Ammon's horn (tissue), 1 donor: ENCODE measurements around the gene GRXCR2.
A peak's percentile ranks its signal among the peaks of the same experiment; 100 is the strongest.
"Not testable (repeated sequence)": the region's sequence is repeated elsewhere in the genome, so short reads cannot be mapped to it uniquely, and the experiment has no call there.

Experiments used
- DNase-seq: peaks from one replicate; pipeline ENCODE4 v3.0.0-alpha.2; 2016; ENCODE audit warnings: low spot score

Gene GRXCR2

GRCh38 chr5:145872914-145873313 is at the start of gene GRXCR2:
Gene GRXCR2, minus strand, starts transcription at chr5:145873014. Its CDS starts 46 bp downstream, at chr5:145872968.
- DNase-seq: no peak

GRCh38 chr5:145922059-145922458 is 49.2 kb upstream of the GRXCR2 start:
- no peak for DNase-seq

GRCh38 chr5:145921211-145921610 is 48.4 kb upstream of the GRXCR2 start:
- no peak for DNase-seq

- no peak for DNase-seq
These were observed 47.9 kb upstream of the GRXCR2 start for GRCh38 chr5:145920542-145921210.

- DNase-seq: no peak
These were observed 46.6 kb upstream of the GRXCR2 start for GRCh38 chr5:145919413-145919812.

- DNase-seq: no peak
These were observed 45.6 kb upstream of the GRXCR2 start for GRCh38 chr5:145918397-145918796.

GRCh38 chr5:145917288-145917687 is 44.5 kb upstream of the GRXCR2 start:
- no peak for DNase-seq

- DNase-seq: peak; percentile 28
These were observed 43.3 kb upstream of the GRXCR2 start for GRCh38 chr5:145915970-145916638.

- DNase-seq: no peak
These were observed 40.9 kb upstream of the GRXCR2 start for GRCh38 chr5:145913701-145914100.

- DNase-seq: no peak
These were observed 39.8 kb upstream of the GRXCR2 start for GRCh38 chr5:145912594-145912993.

GRCh38 chr5:145912019-145912418 is 39.2 kb upstream of the GRXCR2 start:
- no peak for DNase-seq

- DNase-seq: no peak
These were observed 38.4 kb upstream of the GRXCR2 start for GRCh38 chr5:145911164-145911563.

- no peak for DNase-seq
These were observed 35.6 kb upstream of the GRXCR2 start for GRCh38 chr5:145908206-145908960.

- no peak for DNase-seq
These were observed 33.6 kb upstream of the GRXCR2 start for GRCh38 chr5:145906401-145906800.

GRCh38 chr5:145904743-145905142 is 31.9 kb upstream of the GRXCR2 start:
- no peak for DNase-seq

GRCh38 chr5:145903867-145904266 is 31.1 kb upstream of the GRXCR2 start:
- DNase-seq: no peak

- no peak for DNase-seq
These were observed 30.3 kb upstream of the GRXCR2 start for GRCh38 chr5:145903113-145903512.

GRCh38 chr5:145902421-145902820 is 29.6 kb upstream of the GRXCR2 start:
- no peak for DNase-seq

- peak; percentile 12 for DNase-seq
These were observed 25.4 kb upstream of the GRXCR2 start for GRCh38 chr5:145898171-145898570.

- DNase-seq: not testable (repeated sequence)
These were observed 18.6 kb upstream of the GRXCR2 start for GRCh38 chr5:145891378-145891777.

GRCh38 chr5:145889611-145890010 is 16.8 kb upstream of the GRXCR2 start:
- DNase-seq: no peak

GRCh38 chr5:145887976-145888574 is 15.3 kb upstream of the GRXCR2 start:
- DNase-seq: peak; percentile 36

GRCh38 chr5:145887217-145887616 is 14.4 kb upstream of the GRXCR2 start:
- DNase-seq: no peak
